SK-N-MC (cell line): ENCODE measurements around the gene FBXO40.

Source experiments
- EZH2 ChIP-seq: fragments of 200-600 bp; sonication (generic); IDR thresholded peaks from one replicate; pipeline ENCODE4 v1.6.1; 2017; ENCODE audit warnings: antibody characterized with exemption
- POLR2AphosphoS5 ChIP-seq: IDR thresholded peaks from 2 replicates; pipeline ENCODE4 v1.6.1; 2012; ENCODE audit warnings: mild to moderate bottlenecking, low read depth, low read length, borderline replicate concordance

GRCh38 chr3:121663171-121663847 is 70.1 kb downstream of the FBXO40 start:
- TF ChIP-seq EZH2 (no peak), POLR2AphosphoS5 (no peak)
